ENCODE results near the gene PTPRN. TPM values are rescaled to one million over a fixed set of nuclear protein-coding genes. Genes with fewer than 3 reads are reported as not detected.

Gene PTPRN
- total and polyA plus RNA-seq, 2 donors (not counting 3 experiments of a cell fraction or from before 2014, with no cell fraction given), result not detected

GRCh38 chr2:219273937-219274336 is 35.3 kb downstream of the PTPRN start:
- intact Hi-C loops (cut with micrococcal nuclease), result no loop called here
- Histone ChIP-seq H3K27me3 (ENCODE audit: control insufficient read depth in 2 of 2, insufficient read depth in 2 of 2, low read length in 2 of 2) (peaks cover 4 to 10% of the 10 kb centered on the region in 2 experiments), H3K79me2 (ENCODE audit: control insufficient read depth, insufficient read depth, low read length) (no peaks in the 10 kb centered on the region), H3K9me3 (replicated peaks; ENCODE audit: control insufficient read depth, insufficient read depth, low read length) (no peaks in the 10 kb centered on the region), H4K20me1 (replicated peaks; ENCODE audit: control insufficient read depth, extremely low read depth, insufficient read depth, low read length) (no peaks in the 10 kb centered on the region), H3K4me3 (replicated peaks in 1 of 3; ENCODE audit: insufficient read depth in 1 of 3, low read depth in 1 of 3, low read length in 3 of 3) (no peak overlapping the region), H3K9me1 (replicated peaks; ENCODE audit: control insufficient read depth, extremely low read depth, insufficient read depth, low read length) (no peaks in the 10 kb centered on the region), H3K4me1 (ENCODE audit: control insufficient read depth, extremely low read depth, insufficient read depth, low read length) (peaks cover 11% of the 10 kb centered on the region), H3K4me2 (ENCODE audit: insufficient read depth, low read length) (no peak overlapping the region), H3K27ac (ENCODE audit: insufficient read depth, low read depth, low read length) (no peak overlapping the region), H3K9ac (replicated peaks; ENCODE audit: extremely low read depth, insufficient read depth, low read length) (no peak overlapping the region), H3K36me3 (ENCODE audit: control insufficient read depth in 2 of 2, extremely low read depth in 1 of 2, insufficient read depth in 2 of 2, low read length in 2 of 2) (no peaks in the 10 kb centered on the region), H2AFZ (ENCODE audit: low read depth, low read length) (no peak overlapping the region)
- dilution Hi-C loops (cut with MboI; ENCODE audit: extremely low pct_ligation_motif_present, low sequenced_read_pairs), result no loop called here
- DNase-seq (ENCODE audit: low read depth, low spot score) (no peak), FAIRE-seq (no peak)
- no peak for TF ChIP-seq MAX (IDR thresholded peaks at IDR 0.05; ENCODE audit: insufficient read depth, insufficient read length)
- TF ChIP-seq POLR2A (IDR thresholded peaks at IDR 0.05; ENCODE audit: low read depth, low read length), result no peak
- no peak for TF ChIP-seq MYC (IDR thresholded peaks at IDR 0.05; ENCODE audit: low read depth, low read length)
- TF ChIP-seq FOS (IDR thresholded peaks at IDR 0.05; ENCODE audit: borderline replicate concordance, insufficient read depth, low read length), result no peak
- TF ChIP-seq EZH2 (IDR thresholded peaks at IDR 0.05; ENCODE audit: borderline replicate concordance, low read depth, low read length, severe bottlenecking), result no peak
- TF ChIP-seq JUN (IDR thresholded peaks at IDR 0.05; ENCODE audit: borderline replicate concordance, insufficient read depth, insufficient read length, low read depth), result no peak
- TF ChIP-seq POLR2AphosphoS5 (IDR thresholded peaks at IDR 0.05; ENCODE audit: insufficient read depth, low read depth, low read length), result no peak
- no peak for TF ChIP-seq GATA2 (IDR thresholded peaks at IDR 0.05; ENCODE audit: insufficient read depth, insufficient read length, low read depth, low read length)
- TF ChIP-seq, protein P1, sequence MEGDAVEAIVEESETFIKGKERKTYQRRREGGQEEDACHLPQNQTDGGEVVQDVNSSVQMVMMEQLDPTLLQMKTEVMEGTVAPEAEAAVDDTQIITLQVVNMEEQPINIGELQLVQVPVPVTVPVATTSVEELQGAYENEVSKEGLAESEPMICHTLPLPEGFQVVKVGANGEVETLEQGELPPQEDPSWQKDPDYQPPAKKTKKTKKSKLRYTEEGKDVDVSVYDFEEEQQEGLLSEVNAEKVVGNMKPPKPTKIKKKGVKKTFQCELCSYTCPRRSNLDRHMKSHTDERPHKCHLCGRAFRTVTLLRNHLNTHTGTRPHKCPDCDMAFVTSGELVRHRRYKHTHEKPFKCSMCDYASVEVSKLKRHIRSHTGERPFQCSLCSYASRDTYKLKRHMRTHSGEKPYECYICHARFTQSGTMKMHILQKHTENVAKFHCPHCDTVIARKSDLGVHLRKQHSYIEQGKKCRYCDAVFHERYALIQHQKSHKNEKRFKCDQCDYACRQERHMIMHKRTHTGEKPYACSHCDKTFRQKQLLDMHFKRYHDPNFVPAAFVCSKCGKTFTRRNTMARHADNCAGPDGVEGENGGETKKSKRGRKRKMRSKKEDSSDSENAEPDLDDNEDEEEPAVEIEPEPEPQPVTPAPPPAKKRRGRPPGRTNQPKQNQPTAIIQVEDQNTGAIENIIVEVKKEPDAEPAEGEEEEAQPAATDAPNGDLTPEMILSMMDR (IDR thresholded peaks at IDR 0.05; ENCODE audit: extremely low read depth in 1 of 2, insufficient read depth in 1 of 2, low read depth in 1 of 2, low read length in 2 of 2), result no peak
- no TSS peak for BruUV-seq (replicated peaks)
- ChIA-PET POLR2A (no interaction called here), CTCF (interaction anchor here (0.7 to 1.3 kb wide), 6 partner anchors 11 to 119 kb away, joined by 3 to 13 read pairs (median 3); partner anchors contain the start of genes TUBA4A and TUBA4B)

All from endothelial cell of umbilical vein (primary cell).